Right lobe of liver (tissue), 6 donors: Measurements from ENCODE around the gene HSPB6. TPM values are rescaled to one million over a fixed set of nuclear protein-coding genes. Genes with fewer than 3 reads are reported as not detected.
A peak's percentile ranks its signal among the peaks of the same experiment; 100 is the strongest.

Experiments used
- ATAC-seq, 4 donors: fragments of 200-7000 bp; cut with Tn5 transposase; one replicate each; pipeline ENCODE4 v1.9.1; 2020; ENCODE audit warnings: mild to moderate bottlenecking in 4 of 4, moderate library complexity in 4 of 4
- DNase-seq, 3 donors: peaks; one replicate each; pipeline ENCODE4 v3.0.0-alpha.2; 2020
- H3K27ac ChIP-seq, 3 donors: fragments of 200-600 bp; one replicate each; pipeline ENCODE4 v1.8.0; 2022
- H3K27me3 ChIP-seq, 2 donors: fragments of 200-600 bp; one replicate each; pipeline ENCODE4 v1.8.0; 2022
- H3K36me3 ChIP-seq, 4 donors: fragments of 200-600 bp; sonication (generic) in 1 of 4; one replicate each; pipeline versions ENCODE4 v1.5.1 to v1.8.0; 2017 to 2022; ENCODE audit warnings: control low read depth in 1 of 4
- H3K4me1 ChIP-seq, 4 donors: fragments of 200-600 bp; sonication (generic) in 1 of 4; one replicate each; pipeline versions ENCODE4 v1.5.1 to v1.8.0; 2017 to 2022; ENCODE audit warnings: control low read depth in 1 of 4
- H3K4me3 ChIP-seq, 3 donors: fragments of 200-600 bp; one replicate each; pipeline ENCODE4 v1.8.0; 2022
- H3K9me3 ChIP-seq, 4 donors: fragments of 200-600 bp; sonication (generic) in 1 of 4; one replicate each; pipeline versions ENCODE4 v1.5.1 to v1.8.0; 2017 to 2022; ENCODE audit warnings: control low read depth in 1 of 4
- POLR2A ChIP-seq: fragments of 450-650 bp; IDR thresholded peaks from one replicate; pipeline ENCODE4 v1.6.1; 2017; ENCODE audit warnings: antibody characterized with exemption, mild to moderate bottlenecking
- WGBS: methylation state at CpG from one replicate; pipeline ENCODE4 v1.1.6; 2018; ENCODE audit warnings: low coverage, low lambda C conversion rate; ENCODE audit not compliant: insufficient coverage; ENCODE audit errors: missing lambda C conversion rate; 5-methylcytosine and 5-hydroxymethylcytosine counted together
- intact Hi-C, 2 donors: fragments of 100-400 bp; cut with DNase I; formaldehyde crosslinking; loops; one replicate each; pipeline versions ENCODE4 v1.11.2 to v1.14.1; 2022
- total RNA-seq, 6 experiments: library from RNA; depleted of rRNA in 2 of 6; stranded (reverse); fragments of >200 nt in 2 of 6; fragmentation: NEBNext Ultra II Directional in 3 of 6; extraction: Animal tissue kit (Norgen Biotek cat#: 25700) in 3 of 6; gene quantifications; one replicate each; pipeline versions ENCODE4 v1.1.0 to v1.2.4, GENCODE V29; 2016 to 2023
- TF ChIP-seq, protein P1 (sequence below), 4 donors: fragments of 200-600 bp in 3 of 4; fragments of 450-650 bp in 1 of 4; IDR thresholded peaks; one replicate each; pipeline versions ENCODE4 v1.5.1 to v1.8.0; 2016 to 2022; ENCODE audit warnings: antibody characterized with exemption in 4 of 4, mild to moderate bottlenecking in 2 of 4
- donor health status: DM: no; HTN: yes; CAD: no.
- donor health status: DM: no; HTN: no; CAD: no.
- donor health status: DM: no; HTN: no; CAD: no.
- donor health status: DM: no; HTN: yes; CAD: no.
- donor health status: DM: no; HTN: yes; CAD: no.

Gene HSPB6
- total RNA-seq, 6 experiments from 2014 or later, result 2.6 to 6.0 (median 4.5) TPM

DNA sequence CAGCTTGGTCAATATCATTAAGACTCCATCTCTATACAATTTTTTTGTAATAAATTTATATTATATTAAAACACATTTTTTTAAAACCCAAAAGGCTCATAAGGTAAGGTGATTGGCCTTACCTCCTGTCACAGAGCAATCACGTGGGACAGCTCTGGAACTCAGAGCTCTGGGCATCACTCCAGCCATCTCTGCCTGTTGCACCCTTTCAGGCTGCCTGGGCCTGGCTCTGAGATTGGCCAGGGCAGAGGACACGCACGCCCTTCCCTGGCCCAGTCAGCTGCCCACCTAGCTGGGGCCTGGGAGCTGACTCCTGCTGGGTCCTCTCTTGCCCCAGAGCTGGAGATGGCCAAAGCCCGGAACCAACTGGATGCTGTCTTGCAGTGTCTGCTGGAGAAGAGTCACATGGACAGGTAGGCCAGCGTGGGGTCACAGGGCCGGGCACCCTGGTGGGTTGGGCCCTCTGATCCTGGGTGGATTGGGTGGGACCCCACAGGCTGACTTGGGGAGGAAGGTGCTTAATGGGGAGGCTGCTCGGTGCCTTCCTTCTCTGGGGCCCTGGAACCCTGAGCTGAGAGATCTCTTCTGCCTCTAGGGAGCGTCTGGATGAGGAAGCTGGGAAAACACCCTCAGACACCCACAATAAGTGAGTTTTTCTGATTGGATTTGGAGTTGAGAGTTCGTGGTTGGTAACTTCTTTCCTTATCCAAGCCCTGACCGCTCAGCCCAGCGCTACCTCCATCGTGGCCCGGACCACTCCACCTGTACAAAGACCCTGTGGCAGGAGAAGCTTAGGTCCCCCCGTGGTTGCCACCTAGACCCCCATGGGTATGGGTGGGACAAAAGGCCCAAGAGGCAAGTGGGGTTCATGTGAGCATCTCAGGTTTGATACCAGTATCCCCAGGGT, 4.7 kb downstream of the HSPB6 start:
- TF ChIP-seq, protein P1, sequence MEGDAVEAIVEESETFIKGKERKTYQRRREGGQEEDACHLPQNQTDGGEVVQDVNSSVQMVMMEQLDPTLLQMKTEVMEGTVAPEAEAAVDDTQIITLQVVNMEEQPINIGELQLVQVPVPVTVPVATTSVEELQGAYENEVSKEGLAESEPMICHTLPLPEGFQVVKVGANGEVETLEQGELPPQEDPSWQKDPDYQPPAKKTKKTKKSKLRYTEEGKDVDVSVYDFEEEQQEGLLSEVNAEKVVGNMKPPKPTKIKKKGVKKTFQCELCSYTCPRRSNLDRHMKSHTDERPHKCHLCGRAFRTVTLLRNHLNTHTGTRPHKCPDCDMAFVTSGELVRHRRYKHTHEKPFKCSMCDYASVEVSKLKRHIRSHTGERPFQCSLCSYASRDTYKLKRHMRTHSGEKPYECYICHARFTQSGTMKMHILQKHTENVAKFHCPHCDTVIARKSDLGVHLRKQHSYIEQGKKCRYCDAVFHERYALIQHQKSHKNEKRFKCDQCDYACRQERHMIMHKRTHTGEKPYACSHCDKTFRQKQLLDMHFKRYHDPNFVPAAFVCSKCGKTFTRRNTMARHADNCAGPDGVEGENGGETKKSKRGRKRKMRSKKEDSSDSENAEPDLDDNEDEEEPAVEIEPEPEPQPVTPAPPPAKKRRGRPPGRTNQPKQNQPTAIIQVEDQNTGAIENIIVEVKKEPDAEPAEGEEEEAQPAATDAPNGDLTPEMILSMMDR (IDR thresholded peaks at IDR 0.05), result no peak
- no peak for TF ChIP-seq POLR2A
- DNase-seq (peak in 2 of 3 donors; percentile 12 to 76), ATAC-seq (no peak)
- Histone ChIP-seq H3K4me1 (peaks cover 0 to 21% (median 12%) of the 10 kb centered on the region in 4 donors), H3K27me3 (no peaks in the 10 kb centered on the region), H3K27ac (no peak overlapping the region), H3K36me3 (peaks cover 0 to 13% (median 5%) of the 10 kb centered on the region in 4 donors), H3K4me3 (no peak overlapping the region), H3K9me3 (no peaks in the 10 kb centered on the region)
- intact Hi-C loops, result no loop called here
- WGBS, result 67% methylated on average over 5 of the region's 14 CpGs

DNA sequence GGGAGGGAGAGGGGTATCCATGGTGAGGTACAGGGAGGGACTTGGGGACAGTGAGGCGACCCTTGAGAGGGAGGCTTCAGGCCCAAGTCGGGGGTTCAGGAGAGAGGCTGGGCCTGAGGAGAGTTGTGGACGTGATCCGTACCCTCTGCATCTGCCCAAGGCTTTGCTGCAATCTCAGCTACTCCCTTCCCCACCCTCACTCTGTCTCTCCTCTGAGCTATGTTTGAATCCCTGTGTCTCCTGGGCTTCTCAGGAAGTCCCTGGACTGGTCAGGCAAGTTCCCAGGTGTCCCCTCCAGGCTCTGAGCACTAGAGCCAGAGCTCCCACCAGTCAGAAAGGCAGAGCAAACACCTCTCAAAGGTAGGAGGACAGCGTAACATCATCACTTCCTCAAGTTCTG, 6.7 kb downstream of the HSPB6 start:
- Histone ChIP-seq H3K9me3 (no peaks in the 10 kb centered on the region), H3K4me1 (peaks cover 0 to 20% (median 13%) of the 10 kb centered on the region in 4 donors), H3K27me3 (no peaks in the 10 kb centered on the region), H3K27ac (no peak overlapping the region), H3K36me3 (peaks cover 0 to 13% (median 5%) of the 10 kb centered on the region in 4 donors), H3K4me3 (no peak overlapping the region)
- intact Hi-C loops, result no loop called here
- DNase-seq (no peak), ATAC-seq (no peak)
- WGBS, result 93% methylated on average over 3 of the region's 5 CpGs
- TF ChIP-seq POLR2A, result no peak
- TF ChIP-seq, protein P1 (IDR thresholded peaks at IDR 0.05), result no peak

DNA sequence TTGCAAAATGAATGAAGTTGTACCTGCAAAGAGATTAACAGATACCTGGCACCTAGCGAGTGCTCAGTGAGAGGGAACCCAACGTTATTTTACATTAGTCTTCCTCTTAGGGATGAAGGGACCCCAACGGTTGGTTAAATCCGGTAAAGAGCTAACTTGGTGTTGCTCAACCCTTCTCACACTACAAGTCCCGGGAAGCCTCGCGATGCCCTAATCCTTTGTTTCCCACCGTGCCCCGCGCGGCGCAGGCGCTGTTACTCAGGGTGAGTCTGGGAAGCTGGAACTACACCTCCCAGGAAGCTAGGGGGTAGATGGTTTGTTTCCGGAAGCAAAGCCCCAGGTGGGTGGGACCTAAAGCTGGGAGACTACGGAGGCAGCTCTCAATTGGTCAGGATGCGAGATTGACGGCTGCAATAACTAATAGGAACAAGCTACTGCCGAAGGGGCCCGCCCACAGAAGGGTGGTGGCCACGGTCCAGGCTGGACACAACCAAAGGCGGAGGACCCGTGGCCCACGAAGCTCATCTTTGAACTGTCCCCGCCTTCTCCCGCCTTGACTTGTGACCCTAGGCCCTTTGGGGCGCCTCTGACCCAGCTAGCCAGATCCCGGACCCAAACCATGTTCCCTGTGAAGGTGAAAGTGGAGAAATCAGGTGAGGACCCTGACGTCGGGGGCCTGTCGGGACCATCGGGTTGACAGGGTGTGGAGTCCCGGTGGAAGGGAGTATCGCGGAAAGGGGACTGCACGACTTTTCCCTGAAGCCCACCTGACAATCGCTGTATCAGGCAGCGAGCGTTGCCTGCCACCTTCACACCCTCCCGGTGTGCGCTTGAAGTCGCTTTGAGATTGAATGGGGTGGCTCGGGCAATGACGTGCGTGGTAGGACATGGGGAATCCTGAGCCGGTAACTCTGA, 8.5 kb downstream of the HSPB6 start, which contains the start of gene LIN37:
Gene LIN37 (plus strand): TSS at position 471 of the 915 bp plus-strand sequence. CDS start 149 bp downstream, at position 620.
- ATAC-seq (peak; percentile 76 to 87 (median 84)), DNase-seq (peak; percentile 99 to 100 (median 99))
- H3K27ac ChIP-seq, result peak within 1 kb of the TSS; percentile 40 to 60 (median 59)
- no peaks in the 10 kb centered on the region for H3K9me3 ChIP-seq
- peak; percentile 93 for TF ChIP-seq POLR2A
- TF ChIP-seq, protein P1 (IDR thresholded peaks at IDR 0.05), result peak in 2 of 4 donors; percentile 19 to 25
- WGBS, result under 1% methylated on average over 32 of the region's 45 CpGs
- peaks cover 0 to 29% (median 17%) of the 10 kb centered on the region in 4 donors for H3K4me1 ChIP-seq
- H3K27me3 ChIP-seq, result no peaks in the 10 kb centered on the region
- H3K4me3 ChIP-seq, result peak within 1 kb of the TSS; percentile 62 to 98 (median 86)
- intact Hi-C loops, result no loop called here
- H3K36me3 ChIP-seq, result peaks cover 0 to 11% (median 4%) of the 10 kb centered on the region in 4 donors

DNA sequence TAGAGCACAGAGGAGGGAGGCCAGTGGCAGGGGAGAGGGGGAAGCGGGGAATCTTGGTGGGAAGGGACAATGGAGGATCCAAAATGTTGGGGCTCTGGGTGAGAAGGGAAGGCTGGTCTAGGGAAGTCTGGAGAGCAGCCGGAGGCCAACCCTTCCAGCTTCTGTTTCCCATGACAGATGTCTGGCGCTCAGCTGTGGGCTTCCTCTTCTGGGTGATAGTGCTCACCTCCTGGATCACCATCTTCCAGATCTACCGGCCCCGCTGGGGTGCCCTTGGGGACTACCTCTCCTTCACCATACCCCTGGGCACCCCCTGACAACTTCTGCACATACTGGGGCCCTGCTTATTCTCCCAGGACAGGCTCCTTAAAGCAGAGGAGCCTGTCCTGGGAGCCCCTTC, 10.3 kb downstream of the HSPB6 start:
- no peak for ATAC-seq

More for the DNA sequence above, 10.3 kb downstream of the HSPB6 start:
- no CpG with 5 or more reads among the region's 5 CpGs for WGBS
- Histone ChIP-seq H3K27ac (no peak overlapping the region), H3K27me3 (no peaks in the 10 kb centered on the region), H3K4me3 (no peak overlapping the region), H3K36me3 (no peaks in the 10 kb centered on the region), H3K4me1 (peaks cover 0 to 29% (median 17%) of the 10 kb centered on the region in 4 donors), H3K9me3 (no peaks in the 10 kb centered on the region)
- DNase-seq, result peak in 1 of 3 donors; percentile 29
- TF ChIP-seq POLR2A, result no peak
- intact Hi-C loops, result no loop called here
